NB4 (cell line): Measurements from ENCODE around the gene HEMK1.

Experiments used
- CTCF ChIP-seq: IDR thresholded peaks from one replicate; pipeline ENCODE4 v1.5.1; 2012; ENCODE audit warnings: low read depth, low read length
- POLR2A ChIP-seq: IDR thresholded peaks from 2 replicates; pipeline ENCODE4 v1.6.1; 2011; ENCODE audit warnings: mild to moderate bottlenecking; ENCODE audit not compliant: insufficient read length; ENCODE audit errors: extremely low read depth

DNA sequence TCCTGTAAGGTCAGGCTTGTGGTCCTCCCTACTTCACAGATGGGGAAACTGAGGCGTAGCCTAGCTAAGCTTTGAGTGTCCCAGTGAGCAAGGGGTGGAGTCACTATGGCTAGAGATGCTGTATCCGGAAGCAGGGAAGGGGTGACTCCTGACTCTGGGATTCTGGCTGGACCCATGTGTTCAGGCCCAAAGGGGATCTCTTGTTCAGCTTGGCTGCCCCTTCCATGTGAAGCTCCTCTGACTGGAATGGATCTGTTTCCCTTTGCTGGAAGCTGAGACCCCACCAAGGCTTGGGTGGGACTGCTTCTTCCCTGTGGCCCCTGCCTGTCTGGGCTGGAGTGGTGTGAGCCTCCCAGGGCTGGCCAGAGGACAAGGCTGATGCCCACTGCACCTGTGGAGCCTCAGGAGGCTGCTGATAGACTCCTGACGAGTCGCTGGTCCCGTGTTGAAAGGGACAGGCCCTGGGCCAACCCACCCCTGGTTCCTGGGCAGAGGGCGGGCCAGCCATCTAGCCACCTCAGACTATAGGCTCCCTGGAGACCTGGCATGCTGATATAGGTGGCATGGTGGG, 48.7 kb downstream of the HEMK1 start:
- peak; percentile 3 for TF ChIP-seq POLR2A
- TF ChIP-seq CTCF: no peak
